Activated naive CD8-positive, alpha-beta T cell treated with anti-CD3 and anti-CD28 coated beads, Interleukin-2, amount 50 U/mL, for 16 hours (primary cell): Measurements from ENCODE around the gene KRT79.
"Not testable (repeated sequence)": the region's sequence is repeated elsewhere in the genome, so short reads cannot be mapped to it uniquely, and the experiment has no call there.

ENCODE experiments used
- DNase-seq: peaks from one replicate; pipeline ENCODE4 v3.0.0-alpha.2; 2020; ENCODE audit warnings: low read depth, low spot score

Gene KRT79

GRCh38 chr12:52833922-52834726 is at the start of gene KRT79:
TSS of gene KRT79 (minus strand) at chr12:52834311. CDS start at chr12:52834260, 51 bp downstream.
- no peak for DNase-seq

- DNase-seq = not testable (repeated sequence)
These were observed 46.4 kb upstream of the KRT79 start for GRCh38 chr12:52880499-52880898.

DNA sequence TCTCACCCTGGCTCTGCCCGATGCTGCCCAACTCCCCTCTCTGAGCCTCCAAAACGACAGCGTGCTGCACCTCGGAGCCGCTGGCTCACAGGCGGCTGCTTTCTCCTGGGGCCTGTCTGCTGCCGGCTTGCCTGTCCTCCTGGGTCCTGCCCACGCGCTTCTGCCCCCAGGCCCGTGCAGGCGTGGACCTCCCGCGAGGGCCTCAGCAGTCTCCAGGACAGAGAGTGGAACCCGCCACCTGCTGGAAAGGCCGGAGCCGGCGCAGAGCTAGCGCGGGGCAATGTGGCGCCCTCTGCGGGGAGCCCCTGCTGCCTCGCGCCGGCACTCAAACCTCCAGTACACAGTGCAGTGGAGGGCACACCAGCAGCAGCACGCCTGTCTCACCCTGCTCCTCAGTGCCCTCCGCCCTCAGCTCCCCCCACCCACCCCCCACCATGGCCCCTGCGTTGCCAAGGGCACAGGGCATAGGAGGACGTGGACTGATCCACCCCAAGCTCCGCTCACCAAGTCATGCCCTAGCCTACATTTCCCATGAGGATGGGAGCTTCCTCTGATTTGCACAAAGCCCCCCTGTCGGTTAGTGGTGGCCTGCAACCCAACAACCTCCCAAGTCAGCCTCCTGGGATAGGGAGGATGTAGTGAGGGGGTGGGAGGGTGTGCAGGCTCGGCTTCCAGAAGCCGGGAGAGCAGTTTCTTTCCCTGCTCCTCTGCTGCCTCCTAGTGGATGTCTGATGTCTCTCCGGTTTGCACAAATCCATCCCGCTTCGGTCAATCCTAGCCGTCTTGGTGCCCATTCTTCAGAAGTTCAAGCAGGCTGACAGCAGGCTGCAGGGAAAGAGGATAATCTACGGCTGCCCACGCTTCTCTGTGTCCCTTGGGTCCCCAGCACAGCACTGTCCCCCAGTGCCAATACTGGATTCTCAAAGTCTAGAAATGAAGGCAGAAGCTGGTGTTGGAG is 45.6 kb upstream of the KRT79 start:
- DNase-seq = peak; percentile 30

DNA sequence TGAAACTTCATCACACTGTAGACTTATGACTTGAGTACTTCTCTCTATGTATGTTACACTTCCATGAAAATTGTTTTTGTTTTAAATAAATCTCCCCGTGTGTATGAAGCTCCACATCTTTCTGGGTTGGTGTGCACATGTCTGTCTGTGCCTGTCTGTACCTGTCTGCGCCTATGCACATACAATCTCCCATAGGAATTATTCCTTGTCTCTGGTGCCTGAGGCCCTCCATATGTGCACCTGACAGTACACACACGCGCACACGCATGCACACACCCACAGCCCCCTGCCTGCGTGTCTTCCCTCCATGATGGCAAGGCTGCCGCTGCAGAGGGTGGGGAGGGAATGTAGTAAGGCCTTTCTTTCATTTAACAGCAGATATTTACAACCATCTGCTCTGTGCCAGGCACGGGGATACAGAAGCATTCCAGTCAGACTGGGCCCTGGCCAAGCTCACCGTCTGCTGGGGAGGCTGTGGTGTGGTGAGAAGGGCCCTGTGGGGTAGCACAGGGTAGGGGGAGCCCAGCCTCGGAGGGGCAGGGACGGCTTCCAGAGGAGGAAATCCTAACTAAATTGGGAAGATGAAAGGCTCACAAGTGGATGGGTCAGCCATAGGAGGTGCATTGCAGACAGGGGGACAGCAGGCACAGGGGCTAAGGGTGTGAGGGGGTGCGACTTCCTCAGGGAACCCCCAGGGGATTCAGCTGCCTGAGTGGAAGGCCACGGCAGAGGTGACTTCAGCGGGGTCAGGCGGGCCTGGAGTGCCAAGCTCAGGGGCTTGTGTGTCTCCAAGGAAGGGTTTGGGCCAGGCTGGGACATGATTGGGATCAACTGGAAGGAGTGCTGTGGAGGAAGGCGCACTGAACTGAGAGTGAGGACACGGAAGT is 44.6 kb upstream of the KRT79 start:
- DNase-seq = no peak

- DNase-seq = no peak
These were observed 43.1 kb upstream of the KRT79 start for GRCh38 chr12:52877242-52877641.

DNA sequence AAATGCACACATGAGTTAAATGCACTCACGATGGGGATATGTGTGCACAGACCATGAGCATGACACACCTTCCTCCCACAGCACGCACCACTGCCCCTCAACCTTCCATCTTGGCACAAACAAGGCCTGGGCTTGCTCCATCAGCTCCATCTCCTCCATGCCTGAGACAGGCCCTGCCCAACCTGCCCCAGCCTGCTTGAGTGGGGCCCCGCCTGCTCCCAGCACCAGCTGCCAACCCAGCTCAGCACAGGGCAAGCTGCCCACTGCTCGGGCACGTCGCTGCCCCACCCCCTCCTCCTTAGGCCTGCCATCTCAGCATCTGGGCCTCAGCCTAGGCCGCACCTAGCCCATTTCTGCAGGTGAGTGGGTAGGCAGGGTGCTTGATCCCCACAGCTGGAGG is 42.3 kb upstream of the KRT79 start:
- no peak for DNase-seq

GRCh38 chr12:52874573-52875435 is 40.7 kb upstream of the KRT79 start:
- DNase-seq = no peak

- DNase-seq = no peak
These were observed 39.9 kb upstream of the KRT79 start for GRCh38 chr12:52873832-52874572.

DNA sequence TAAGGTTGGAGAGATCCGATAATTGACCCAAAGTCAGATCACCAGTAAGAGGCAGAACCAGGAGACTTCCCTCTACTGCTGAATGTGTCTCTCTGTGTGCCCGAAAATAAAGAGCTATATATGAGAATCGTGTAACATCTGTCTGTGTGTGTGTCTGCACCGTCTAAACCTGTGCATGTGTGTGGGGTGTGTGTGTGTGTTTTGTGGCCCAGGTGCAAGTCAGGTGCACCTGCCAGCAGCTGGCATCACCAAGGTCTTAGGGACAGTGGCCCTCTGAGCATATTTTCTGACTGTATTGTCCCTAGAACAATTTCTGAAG is 39.4 kb upstream of the KRT79 start:
- no peak for DNase-seq

DNA sequence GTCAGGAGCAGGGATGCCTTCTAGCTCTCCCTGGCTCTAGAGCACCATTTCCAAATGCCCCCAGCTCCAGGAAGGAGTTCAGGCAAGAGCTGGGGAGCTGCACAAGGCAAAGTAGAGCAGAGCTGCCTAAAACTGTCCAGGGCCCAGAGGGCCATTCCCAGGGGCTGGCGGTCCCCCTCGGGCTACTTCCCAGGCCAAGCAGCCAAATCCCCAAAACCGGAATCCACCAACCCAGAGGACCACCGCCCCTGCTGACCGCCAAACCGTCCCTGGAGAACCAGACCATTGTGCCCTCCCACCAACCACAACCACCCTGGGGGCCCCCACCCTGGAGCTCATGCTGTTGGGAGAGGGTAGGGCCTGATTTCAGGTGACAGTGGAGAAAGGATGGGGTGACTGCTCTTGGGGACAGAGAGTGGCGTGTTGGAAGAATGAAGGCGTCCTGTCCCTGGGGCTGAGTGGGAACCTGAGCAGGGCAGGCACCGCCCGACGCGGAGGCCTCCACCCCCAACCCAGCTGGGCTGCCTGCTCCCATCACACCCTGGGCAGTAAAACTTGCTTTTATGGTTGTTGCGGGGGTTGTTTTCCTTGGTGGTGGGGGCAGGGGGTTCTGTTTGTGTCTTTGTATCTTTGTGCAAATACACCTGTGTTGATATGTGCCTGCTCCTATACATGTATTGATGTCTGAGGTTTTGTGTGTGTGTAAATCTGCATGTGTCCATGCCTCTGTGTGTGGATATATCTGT is 38.7 kb upstream of the KRT79 start:
- no peak for DNase-seq

GRCh38 chr12:52871291-52872039 is 37.4 kb upstream of the KRT79 start:
- DNase-seq = no peak

- DNase-seq = peak; percentile 68
These were observed 36.5 kb upstream of the KRT79 start for GRCh38 chr12:52870361-52871290.

DNA sequence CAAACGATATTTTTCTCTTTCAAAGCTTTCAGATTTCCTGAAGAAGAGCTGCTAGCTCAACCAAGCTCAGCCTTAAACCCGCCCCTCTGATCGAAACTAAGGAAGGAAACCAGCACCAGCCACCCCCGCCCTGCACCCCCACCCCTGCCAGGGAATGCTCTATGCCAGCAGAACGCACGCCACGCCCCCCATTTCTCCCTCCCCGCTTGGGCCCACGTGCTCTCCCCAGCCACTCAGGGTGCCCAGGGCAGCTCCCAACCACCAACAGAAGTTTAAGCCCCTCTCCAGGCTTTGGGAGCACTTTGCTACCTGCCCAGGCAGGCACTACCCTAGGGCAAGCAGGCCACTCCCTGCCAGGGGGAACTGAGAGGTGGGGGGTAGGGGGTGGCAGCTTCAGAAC is 33.5 kb upstream of the KRT79 start:
- no peak for DNase-seq

- DNase-seq = no peak
These were observed 33.0 kb upstream of the KRT79 start for GRCh38 chr12:52867152-52867551.

GRCh38 chr12:52865090-52865944 is 31.2 kb upstream of the KRT79 start:
- DNase-seq = no peak

DNA sequence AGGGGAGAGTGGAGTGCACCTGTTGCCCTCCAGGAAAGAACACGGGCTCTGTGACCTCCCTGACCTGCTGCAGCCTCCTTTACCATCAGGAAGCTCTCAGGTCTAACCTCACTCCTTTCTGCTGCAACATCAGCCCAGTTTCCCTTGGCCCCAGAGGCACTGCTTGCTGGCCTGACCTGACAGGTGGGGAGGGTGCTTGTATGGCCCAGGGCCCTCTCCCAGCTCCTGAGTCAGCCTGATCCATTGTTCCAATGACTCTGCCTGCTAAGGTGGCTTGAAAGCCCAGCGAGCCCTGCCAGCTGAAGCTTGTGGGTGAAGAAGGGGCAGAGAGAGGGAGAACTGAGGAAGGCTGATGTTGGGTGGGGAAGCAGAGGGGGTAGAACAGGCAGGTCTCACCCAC is 27.9 kb upstream of the KRT79 start:
- DNase-seq = no peak

GRCh38 chr12:52861511-52861910 is 27.4 kb upstream of the KRT79 start:
- no peak for DNase-seq
